Medulla oblongata (tissue), 1 donor: ENCODE measurements around the gene BEND3.
"Not testable (repeated sequence)": the region's sequence is repeated elsewhere in the genome, so short reads cannot be mapped to it uniquely, and the experiment has no call there.

Experiments used
- DNase-seq: peaks from one replicate; pipeline ENCODE4 v3.0.0-alpha.2; 2015; ENCODE audit errors: extremely low spot score

Gene BEND3

DNA sequence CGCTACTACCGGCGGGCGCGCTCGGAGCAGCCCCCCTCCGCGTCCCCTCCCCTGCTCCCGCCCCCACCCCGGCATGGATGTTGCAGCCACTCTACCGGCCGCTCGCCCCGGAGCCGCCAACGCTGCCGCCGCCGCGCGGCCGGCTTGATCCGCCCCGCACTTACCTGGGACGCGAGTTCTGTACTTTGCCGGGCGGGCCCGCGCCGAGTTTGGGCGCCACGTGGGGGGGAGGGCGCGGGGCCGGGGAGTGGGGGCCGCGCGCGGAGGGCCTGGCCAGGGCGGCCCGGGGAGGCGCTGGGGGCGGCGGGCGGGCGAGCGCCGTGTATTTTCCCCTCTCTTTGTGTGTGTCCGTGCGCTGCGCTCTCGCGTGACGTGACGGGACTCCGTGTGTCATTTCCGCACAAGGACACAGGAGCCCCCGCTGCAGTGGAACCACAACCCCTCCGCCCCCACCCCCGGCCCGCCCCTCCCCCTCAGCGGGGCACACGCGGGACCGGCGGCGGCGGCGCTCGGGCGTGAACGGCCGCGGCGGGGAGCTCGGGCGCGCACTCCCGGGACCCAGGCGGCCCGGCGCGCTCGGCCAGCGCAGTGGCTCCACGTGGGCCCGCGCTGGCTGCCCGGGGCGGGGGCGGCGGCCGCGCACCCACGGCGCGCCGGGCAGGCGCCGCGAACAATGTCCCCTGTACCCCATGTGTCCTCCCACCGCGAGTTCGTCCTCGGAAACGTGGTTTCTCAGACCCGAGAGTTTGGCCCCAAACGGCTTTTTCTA lies at the start of gene BEND3:
TSS of gene BEND3 (minus strand) at position 590 of the 769 bp plus-strand sequence. CDS start 16,230 bp downstream, outside the sequence.
- peak; percentile 19 for DNase-seq

DNA sequence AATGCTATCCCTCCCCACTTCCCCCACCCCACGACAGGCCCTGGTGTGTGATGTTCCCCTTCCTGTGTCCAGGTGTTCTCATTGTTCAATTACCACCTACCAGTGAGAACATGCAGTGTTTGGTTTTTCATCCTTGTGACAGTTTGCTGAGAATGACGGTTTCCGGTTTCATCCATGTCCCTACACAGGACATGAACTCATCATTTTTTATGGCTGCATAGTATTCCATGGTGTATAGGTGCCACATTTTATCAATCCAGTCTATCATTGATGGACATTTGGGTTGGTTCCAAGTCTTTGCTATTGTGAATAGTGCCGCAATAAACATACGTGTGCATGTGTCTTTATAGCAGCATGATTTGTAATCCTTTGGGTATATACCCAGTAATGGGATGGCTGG lies 49.0 kb upstream of the BEND3 start:
- DNase-seq = not testable (repeated sequence)

DNA sequence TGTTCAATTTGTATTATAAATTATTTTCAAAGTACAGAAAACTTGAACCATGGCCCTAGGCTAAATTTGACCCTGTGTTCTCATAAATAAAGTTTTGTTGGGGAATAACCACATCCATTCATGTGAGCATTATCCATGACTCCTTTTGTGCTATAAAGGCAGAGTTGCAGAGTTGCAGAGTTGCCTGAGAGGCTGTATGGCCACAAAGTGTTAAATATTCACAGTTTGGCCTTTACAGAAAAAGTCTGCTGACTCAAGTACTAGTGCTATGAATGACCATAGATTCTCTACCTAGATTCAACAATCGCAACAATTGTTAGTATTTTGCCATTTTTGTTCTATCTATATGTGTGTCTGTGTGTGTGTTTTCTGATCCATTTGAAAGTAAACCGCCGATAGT lies 46.2 kb upstream of the BEND3 start:
- DNase-seq = no peak

DNA sequence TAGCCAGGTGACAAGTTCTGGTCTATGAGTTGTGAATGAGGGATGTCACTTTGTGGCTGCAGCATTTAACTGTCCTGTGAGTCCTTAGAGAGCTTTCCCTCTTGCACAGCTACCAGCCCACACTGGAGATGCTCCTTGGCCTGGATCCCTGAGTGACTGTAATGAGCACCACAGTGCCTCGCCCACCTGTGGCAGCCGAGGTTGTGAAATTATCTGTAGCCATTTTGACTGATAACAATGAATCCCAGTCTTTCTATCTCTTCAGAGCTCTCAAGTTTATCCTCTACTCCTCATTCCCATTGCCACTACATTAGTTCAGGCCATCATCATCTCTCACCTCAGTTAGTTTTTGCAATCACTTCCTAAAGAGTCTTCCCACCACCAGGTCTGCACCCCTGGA lies 41.3 kb upstream of the BEND3 start:
- no peak for DNase-seq

DNA sequence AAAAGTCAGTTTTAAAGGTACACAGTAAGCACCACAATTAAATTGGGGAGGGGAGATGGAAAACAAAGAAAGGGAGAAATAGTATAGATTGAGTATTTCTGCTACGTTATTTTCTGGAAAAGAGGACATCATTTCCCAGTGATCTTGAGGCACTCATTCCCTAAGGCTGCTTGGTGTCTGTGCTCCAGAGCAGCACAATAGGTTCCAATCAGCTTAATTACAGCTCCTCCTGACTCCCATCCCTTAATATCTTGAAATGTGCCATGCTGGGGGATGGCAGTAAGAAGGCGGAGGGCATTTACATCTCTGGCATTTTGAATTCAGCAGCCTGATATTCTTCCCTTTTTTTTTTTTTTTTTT lies 39.5 kb upstream of the BEND3 start:
- DNase-seq = no peak

DNA sequence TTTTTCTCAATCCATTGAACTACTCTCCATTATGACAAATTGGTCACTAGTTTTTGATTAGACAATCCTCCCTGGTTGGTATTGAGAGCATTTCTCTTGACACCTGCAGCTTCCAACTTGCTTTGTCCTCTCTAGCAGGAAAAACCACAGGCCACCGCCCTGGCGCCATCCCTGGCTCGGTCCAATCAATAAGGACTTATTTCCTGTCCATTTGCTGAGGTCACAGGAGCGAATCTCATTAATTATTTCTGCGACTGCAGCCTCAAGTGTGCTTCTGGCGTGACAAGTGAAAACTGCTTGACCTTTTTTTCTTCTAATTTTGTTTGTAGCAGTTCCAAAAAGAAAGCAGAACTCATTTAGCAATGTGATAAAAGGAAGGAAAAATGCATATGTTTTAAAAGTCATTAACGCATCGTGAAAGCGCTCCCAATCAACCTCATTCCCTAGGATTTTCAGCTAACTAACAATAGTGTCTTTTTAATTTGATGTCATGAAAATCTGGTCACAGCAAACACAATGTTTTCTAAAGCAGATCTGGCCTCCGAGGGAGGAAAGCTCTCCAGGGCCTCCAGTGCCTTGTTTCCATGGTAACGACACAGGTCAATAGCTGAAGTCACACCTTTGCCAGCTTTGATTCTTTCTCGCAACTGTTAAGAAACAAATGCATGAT lies 39.0 kb upstream of the BEND3 start:
- DNase-seq = no peak

DNA sequence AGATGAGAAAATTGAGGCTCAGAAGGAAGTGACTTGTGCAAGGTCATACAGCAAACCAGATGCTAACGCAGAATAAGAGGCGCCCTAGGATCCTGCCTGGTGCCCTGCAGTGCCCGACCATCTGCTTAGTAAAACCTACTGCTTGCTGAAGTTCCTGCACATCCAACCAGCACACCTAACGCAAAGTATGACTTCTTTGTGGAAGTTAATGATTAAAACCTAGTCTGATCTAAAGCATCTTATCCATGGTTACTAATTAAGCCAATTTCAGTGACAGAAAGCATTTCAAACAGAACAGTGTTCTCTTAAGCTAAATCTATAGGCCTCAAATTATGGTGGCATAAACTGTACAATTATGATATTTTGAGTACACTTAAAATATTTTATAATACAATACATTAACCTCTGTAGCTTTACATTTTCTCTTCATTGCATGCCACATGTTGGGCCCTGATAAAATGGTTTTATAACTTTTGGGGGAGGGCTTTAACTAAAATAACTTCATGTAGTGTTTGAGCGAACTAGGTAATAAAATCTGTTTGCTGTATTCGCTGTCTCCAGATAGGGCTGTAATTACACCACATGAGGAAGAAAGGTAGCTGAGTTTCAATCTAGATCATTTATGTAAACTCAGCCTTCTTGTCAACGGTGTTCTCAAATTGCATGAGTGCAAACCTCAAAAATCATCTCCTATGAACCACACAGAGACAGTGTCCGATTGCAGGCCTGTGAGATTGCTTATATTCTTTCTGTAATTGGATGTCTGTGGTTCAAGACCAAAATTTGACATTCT lies 37.5 kb upstream of the BEND3 start:
- DNase-seq = no peak

DNA sequence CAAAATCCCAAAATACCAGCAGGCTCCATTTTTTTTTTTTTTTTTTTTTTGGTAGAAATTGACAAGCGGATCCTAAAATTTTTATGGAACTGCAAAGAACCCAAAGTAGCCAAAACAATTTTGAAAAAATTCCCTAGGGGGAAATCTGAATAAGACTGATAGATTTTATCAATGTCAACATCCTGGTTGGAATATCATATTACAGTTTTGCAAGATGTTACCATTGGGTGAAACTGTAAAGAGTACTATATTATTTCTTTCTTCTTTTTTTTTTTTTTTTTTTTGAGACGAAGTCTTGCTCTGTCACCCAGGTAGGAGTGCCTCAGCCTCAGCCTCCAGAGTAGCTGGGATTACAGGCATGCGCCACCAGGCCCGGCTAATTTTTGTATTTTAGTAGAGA lies 29.4 kb upstream of the BEND3 start:
- DNase-seq = no peak

DNA sequence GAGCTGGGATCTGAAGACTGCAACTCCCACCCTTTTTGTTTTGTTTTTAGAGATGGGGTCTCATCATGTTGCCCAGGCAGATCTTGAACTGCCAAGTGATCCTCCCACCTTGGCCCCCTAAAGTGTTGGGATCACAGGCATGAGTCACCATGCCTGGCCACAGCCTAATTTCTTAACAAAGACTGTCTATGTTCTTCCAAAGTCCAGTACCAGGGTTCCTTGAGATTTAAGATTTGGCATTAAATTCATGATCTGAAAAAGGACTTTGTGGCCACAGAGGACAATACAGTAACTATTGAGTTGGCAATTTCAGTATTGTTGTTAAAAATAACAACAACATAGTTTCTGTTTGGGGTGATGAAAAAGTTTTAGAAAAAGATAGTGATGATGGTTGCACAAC lies 28.7 kb upstream of the BEND3 start:
- DNase-seq = no peak

DNA sequence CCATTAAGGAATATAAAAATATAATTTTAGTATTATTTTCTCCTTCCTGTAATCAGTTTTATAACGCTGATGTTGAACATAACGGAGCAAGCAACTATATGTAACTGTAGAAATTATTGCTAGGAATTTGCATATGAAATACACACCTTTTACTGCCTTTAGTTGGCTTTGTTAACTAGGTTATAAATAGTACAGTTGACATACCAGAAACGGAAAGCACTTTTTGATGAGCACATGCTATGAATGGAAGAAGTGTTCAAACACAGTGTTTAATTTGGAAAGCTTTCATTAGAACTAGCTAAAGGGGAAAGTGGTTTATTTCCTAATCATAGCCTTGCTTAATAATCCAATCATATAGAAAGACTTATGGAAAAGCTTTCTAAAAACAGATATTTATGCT lies 25.3 kb upstream of the BEND3 start:
- no peak for DNase-seq

DNA sequence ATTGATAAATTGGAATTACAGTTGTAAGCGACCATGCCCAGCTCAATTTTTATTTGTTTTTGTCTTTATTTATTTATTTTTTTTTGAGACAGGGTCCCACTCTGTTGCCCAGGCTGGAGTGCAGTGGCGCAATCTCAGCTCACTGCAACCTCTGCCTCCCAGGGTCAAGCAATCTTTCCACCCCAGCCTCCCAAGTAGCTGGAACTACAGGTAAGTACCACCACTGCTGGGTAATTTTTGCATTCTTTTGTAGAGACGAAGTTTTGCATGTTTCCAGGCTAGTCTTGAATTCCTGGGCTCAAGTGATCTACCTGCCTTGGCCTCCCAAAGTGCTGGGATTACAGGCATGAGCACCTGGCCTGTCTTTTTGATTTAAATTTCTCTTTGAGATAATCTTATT lies 21.0 kb upstream of the BEND3 start:
- DNase-seq = not testable (repeated sequence)

DNA sequence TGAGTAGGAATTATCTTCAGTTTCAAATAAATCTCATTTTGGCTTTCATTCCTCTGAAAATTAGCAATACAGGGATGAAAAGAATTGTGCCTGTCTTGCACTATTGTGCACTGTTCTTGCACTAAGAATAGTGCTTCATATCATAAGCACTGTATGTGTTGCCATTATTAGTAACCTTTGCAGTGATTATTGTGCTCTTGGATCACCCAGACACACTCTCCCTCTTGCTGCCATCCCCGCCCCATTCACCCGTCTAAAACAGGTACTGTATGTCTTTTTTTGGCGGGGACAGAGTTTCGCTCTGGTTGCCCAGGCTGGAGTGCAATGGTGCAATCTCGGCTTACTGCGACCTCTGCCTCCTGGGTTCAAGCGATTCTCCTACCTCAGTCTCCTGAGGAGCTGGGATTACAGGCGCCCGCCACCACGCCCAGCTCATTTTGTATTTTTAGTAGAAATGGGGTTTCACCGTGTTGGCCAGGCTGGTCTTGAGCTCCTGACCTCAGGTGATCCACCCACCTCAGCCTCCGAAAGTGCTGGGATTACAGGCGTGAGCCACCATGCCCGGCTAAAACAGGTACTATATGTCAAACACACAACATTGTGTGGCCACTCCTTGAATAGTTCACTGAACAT lies 19.8 kb upstream of the BEND3 start:
- not testable (repeated sequence) for DNase-seq

DNA sequence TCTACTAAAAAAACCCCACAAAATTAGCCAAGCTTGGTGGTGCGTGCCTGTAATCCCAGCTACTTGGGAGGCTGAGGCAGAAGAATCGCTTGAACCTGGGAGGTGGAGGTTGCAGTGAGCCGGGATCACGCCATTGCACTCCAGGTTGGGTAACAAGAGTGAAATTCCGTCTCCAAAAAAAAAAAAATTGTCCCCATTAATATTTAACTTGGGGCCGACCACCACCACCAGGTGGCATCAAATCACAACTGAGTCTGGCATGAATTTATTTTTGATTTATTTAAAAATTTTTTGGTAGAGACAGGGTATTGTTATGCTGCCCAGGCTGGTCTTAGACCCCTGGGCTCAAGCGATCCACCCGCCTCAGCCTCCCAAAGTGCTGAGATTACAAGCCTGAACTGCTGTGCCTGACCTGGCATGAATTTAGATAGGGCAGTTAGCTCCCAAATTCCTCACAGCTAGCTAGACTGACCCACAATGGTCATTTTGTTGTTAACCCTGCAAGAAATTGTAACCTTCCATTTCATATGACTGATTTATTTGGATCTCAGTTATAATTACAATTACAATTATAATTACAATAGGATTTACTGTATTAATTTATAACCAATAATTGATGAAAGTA lies 17.1 kb upstream of the BEND3 start:
- DNase-seq = no peak

DNA sequence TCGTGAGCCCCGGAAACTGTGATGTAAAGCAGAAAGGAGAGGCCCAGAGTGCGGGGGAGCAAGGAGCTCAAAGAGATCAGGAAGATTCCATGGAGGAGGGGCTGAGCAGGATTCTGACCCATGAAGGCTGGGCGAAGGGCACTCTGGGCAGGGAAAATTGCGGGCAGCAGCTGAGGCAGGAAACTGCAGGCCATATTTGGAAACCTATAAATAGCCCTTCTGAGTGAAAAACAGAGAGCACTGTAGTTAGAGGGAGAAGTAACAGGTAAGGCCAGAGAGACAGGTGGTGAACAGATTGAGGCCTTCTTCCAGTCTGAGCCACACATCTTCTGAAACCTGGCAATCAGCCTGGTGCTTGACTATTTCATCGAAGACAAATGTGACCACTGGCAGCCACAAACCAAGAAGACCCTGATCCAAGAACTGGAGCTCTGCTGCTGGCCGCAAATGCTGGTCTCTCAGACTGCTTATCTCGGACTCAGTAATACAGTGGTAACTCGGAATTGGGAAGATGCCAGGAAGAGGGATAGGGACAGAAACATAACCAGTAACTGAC lies 14.1 kb upstream of the BEND3 start:
- DNase-seq = no peak

DNA sequence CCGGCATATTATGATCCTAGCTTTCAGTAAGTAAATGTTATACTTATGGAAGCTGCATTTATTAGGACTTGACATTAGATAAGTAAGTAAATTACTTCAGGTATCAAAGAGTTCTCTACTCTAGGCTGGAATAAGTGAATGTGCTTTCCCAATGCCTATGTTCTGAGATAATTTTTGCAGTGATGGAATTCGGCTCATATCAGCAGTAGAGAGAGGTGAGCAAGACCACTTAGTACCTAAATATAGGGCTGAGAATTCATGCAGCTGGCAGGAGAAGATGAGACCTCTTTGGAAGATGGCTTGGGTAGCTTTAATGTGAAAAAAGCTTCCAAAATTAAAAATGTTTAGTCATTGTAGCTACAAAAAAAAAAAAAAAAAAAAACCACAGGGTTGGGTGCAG lies 13.3 kb upstream of the BEND3 start:
- no peak for DNase-seq

DNA sequence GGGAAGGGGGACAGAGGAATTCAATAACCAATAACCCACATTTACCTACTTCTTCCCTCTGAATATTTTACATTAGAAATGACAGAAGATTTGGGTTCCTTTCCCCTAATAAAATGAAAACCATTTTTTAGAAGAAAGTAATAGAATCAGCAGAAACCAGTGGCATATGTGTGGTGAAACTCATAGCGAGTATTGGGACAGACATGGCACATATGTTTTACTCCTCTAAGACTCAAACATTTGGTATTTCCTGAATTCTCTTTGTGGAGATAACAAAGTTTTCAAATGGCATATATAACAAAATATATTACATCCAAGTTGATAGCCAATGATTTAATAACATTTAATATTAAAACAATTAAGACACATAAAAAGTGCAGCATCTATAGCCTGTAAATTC lies 12.9 kb upstream of the BEND3 start:
- DNase-seq = no peak

DNA sequence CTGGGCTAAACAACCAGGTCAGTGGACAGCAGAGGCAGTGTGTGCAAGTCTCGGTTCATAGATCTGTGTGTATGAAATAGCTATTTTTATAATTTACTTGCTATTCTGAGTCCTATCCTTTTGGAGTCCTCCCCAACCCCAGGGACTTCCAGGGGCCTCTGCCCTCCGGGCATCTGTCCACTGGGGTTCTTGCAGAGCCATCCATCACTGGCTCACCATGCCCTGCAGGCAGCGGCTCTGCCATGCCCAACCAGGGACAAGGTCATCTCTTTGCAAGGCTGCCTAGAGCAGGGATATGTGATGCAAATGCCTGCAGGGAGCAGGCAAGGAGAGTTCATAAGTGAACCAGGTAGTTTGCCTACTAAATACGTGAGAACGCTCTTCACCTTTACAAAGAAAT lies 10.5 kb upstream of the BEND3 start:
- no peak for DNase-seq

DNA sequence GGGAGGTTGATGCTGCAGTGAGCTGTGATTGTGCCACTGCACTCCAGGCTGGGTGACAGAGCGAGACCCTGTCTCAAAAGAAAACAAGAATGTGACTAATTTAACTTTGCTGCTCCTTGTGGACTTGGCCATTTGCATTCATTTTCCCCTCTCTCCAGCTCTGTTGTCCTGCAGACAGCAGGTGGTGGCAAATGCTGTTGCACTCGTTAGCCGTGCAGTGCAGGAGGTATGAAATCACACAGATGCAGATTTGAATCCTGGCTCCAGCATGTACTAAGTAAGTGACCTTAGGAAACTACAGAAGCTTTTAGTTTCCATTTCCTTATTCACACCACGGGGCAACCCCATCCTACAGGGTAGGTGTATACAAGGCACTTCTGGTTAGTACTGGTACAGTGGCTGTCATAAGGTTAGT lies 9.6 kb upstream of the BEND3 start:
- peak; percentile 1 for DNase-seq

DNA sequence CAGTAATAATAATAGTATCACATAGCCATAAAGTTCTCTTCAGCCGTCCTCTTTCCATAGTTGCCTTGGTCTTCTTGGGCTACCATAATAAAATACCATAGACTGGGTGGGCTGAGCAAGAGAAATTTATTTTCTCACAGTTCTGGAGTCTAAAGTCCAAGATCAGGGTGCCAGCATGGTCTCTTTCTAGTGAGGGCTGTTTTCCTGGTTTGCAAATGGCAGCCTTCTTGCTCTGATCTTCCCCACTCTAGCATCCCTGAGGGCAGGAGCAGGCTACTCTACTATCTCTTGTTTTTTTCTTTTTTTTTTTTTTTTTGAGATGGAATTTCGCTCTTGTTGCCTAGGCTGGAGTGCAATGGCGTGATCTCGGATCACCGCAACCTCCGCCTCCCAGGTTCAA lies 8.2 kb upstream of the BEND3 start:
- no peak for DNase-seq

DNA sequence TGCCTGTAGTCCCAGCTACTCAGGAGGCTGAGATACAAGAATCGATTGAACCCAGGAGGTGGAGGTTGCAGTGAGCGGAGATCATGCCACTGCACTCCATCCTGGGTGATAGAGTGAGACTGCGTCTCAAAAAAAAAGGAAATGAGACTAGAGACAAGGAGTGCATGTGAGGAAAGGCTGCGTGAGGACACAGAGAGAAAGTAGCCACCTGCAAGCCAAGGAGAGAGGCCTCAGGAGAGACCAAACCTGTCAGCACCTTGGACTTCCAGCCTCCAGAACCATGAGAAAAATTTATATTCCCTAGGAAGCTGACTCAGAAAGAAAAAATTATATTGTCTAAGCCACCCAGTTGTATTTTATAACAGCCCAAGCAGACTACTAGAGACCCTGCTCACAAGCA lies 7.4 kb upstream of the BEND3 start:
- DNase-seq = no peak

DNA sequence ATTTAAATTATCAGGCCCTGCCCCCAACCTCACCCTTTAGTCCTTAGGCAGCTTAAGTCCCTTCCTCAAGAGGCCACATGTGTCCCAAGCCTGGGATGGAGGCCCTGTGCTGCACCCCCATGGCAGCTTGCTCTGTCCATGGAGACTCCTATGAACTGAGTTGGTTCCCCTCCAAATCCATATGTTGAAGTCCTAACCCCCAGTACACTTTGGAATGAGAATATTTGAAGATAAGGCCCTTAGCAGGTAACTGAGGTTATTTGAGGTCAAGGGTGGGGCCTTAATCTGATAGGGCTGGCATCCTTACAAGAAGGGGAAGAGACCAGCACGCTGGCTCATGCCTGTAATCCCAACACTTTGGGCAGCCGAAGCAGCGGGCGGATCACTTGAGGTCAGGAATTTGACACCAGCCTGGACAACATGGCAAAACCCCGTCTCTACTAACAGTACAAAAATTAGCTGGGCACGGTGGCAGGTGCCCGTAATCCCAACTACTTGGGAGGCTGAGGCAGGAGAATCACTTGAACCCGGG lies 6.7 kb upstream of the BEND3 start:
- DNase-seq = no peak
